ENCODE measurements around the gene DNM1.

- no peak for TF ChIP-seq CTCF (IDR thresholded peaks at IDR 0.05)
- no peak for TF ChIP-seq POLR2A (IDR thresholded peaks at IDR 0.05)
These were observed 55.1 kb downstream of the DNM1 start for GRCh38 chr9:128258326-128258725.

Data from testis (tissue), 2 donors.